Measurements from ENCODE around the gene FBXO28. TPM values are rescaled to one million over a fixed set of nuclear protein-coding genes. Genes with fewer than 3 reads are reported as not detected.

FBXO28 gene
- total RNA-seq, 3 donors from 2014 or later: 23.9 to 50.5 (median 26.2) TPM

GRCh38 chr1:224169718-224170270 is 55.9 kb downstream of the FBXO28 start:
- Histone ChIP-seq H3K27ac (peak overlapping the region in 1 of 2 donors; percentile 55), H3K4me1 (no peaks in the 10 kb centered on the region)
- intact Hi-C loops (cut with DNase I; ENCODE audit: low total_unique reads): no loop called here

GRCh38 chr1:224170343-224170742 is 56.4 kb downstream of the FBXO28 start:
- Histone ChIP-seq H3K4me1 (no peaks in the 10 kb centered on the region), H3K4me3 (no peak overlapping the region), H3K27me3 (no peaks in the 10 kb centered on the region), H3K36me3 (no peaks in the 10 kb centered on the region), H3K27ac (no peak overlapping the region), H3K9me3 (no peaks in the 10 kb centered on the region)
- DNase-seq (ENCODE audit: low spot score in 2 of 2): no peak
- intact Hi-C loops (cut with DNase I; ENCODE audit: low total_unique reads): no loop called here
- TF ChIP-seq POLR2AphosphoS5 (IDR thresholded peaks at IDR 0.05) (no peak), POLR2A (IDR thresholded peaks at IDR 0.05) (no peak), CTCF (IDR thresholded peaks at IDR 0.05) (no peak)

More at GRCh38 chr1:224169718-224170270, 55.9 kb downstream of the FBXO28 start:
- H3K27me3 ChIP-seq: no peaks in the 10 kb centered on the region
- no peaks in the 10 kb centered on the region for H3K9me3 ChIP-seq
- no peak for DNase-seq (ENCODE audit: low spot score in 2 of 2)
- H3K4me3 ChIP-seq: no peak overlapping the region
- no peaks in the 10 kb centered on the region for H3K36me3 ChIP-seq
- TF ChIP-seq POLR2A (IDR thresholded peaks at IDR 0.05) (no peak), CTCF (IDR thresholded peaks at IDR 0.05) (no peak), POLR2AphosphoS5 (IDR thresholded peaks at IDR 0.05) (no peak)

- intact Hi-C loops (cut with DNase I; ENCODE audit: low total_unique reads): no loop called here
- Histone ChIP-seq H3K36me3 (no peaks in the 10 kb centered on the region), H3K9me3 (no peaks in the 10 kb centered on the region), H3K27ac (no peak overlapping the region), H3K27me3 (no peaks in the 10 kb centered on the region), H3K4me1 (no peaks in the 10 kb centered on the region), H3K4me3 (no peak overlapping the region)
- TF ChIP-seq POLR2A (IDR thresholded peaks at IDR 0.05) (no peak), CTCF (IDR thresholded peaks at IDR 0.05) (peak in 2 of 3 donors; percentile 28 to 46)
- no peak for DNase-seq (ENCODE audit: low spot score in 2 of 2)
Observed at GRCh38 chr1:224170748-224171478, 57.0 kb downstream of the FBXO28 start.

- DNase-seq (ENCODE audit: low spot score in 2 of 2): no peak
- intact Hi-C loops (cut with DNase I; ENCODE audit: low total_unique reads): no loop called here
- Histone ChIP-seq H3K4me1 (no peaks in the 10 kb centered on the region), H3K9me3 (no peaks in the 10 kb centered on the region), H3K4me3 (no peak overlapping the region), H3K27ac (no peak overlapping the region), H3K27me3 (no peaks in the 10 kb centered on the region), H3K36me3 (no peaks in the 10 kb centered on the region)
- no peak for TF ChIP-seq POLR2A (IDR thresholded peaks at IDR 0.05)
- TF ChIP-seq CTCF (IDR thresholded peaks at IDR 0.05): no peak
- TF ChIP-seq POLR2AphosphoS5 (IDR thresholded peaks at IDR 0.05): no peak
Observed at GRCh38 chr1:224172229-224172628, 58.3 kb downstream of the FBXO28 start.

GRCh38 chr1:224173523-224173922 is 59.6 kb downstream of the FBXO28 start:
- no peak for TF ChIP-seq CTCF (IDR thresholded peaks at IDR 0.05)
- no peak for TF ChIP-seq POLR2A (IDR thresholded peaks at IDR 0.05)
- no peak for TF ChIP-seq POLR2AphosphoS5 (IDR thresholded peaks at IDR 0.05)
- Histone ChIP-seq H3K27ac (no peak overlapping the region), H3K27me3 (no peaks in the 10 kb centered on the region), H3K36me3 (no peaks in the 10 kb centered on the region), H3K9me3 (no peaks in the 10 kb centered on the region), H3K4me3 (no peak overlapping the region), H3K4me1 (no peaks in the 10 kb centered on the region)
- intact Hi-C loops (cut with DNase I; ENCODE audit: low total_unique reads): no loop called here
- DNase-seq (ENCODE audit: low spot score in 2 of 2): no peak

Measured in breast epithelium (tissue), 4 donors.